ENCODE data around the gene HSDL1. TPM values are rescaled to one million over a fixed set of nuclear protein-coding genes. Genes with fewer than 3 reads are reported as not detected.

HSDL1 gene
- total RNA-seq, 1 donor from 2014 or later: 101 TPM

DNA sequence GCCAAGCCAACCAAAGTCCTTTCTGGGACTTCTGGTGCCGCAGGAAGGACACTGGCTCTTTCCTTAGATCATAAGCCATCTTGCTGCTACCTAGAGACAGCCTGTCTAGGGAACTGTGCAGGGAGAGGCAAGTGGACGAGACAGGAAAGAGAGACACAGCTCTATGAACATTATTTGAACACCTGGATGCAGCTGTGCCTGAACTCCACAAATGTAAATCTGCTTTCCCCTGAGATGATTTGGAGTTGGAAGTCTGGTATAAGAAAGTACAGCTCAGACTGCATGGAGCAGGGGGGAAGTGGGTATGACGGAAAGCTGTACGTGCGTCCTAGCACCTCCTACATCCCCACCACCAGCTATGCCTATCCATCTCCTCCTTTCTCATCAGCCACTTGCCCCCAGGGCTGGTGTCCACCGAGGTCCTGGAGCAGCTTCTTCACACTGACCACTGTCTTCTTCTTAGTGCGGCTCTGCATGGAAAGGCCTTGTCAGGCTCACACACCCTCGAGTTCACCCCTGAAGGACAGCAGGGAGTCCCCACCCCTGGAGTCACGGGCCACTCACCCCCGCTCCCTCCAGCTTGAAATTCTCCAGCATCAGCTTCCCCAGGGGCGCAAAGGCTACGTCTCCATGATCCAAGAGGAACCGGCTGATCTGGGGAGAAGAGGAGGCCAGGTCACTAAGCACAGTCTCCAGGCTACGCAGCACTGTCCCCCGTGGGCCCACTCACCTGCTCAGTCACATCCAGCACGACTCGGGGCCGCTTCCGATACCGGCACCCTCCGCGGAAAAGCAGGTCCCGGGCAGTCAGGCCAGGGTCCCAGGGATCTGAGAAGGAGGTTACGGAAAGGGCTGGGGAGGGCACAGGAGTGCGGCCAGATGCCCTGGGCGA, 37.9 kb upstream of the HSDL1 start:
- no peak overlapping the region for H3K27ac ChIP-seq
- no peak for DNase-seq (ENCODE audit: low spot score)

DNA sequence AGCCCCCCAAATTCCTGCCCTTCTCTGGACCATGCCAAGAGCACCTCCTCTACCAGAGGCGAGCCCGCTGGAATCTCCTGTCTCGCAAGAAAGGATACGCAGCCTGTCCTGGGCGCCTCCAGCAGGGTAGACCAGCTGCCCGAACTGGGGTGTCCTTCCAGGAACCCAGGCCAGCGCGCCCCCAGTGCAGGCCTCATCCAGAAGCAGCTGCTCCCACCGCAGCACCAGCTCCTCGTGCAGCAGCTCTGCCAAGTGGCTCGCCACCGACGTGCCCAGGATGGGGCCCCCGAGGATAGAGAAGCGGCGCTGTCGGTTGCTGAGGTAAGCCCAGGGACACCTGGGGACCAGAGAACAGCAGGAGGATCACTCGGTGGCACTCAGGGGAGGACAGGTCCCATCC, 37.1 kb upstream of the HSDL1 start:
- peaks cover 11% of the 10 kb centered on the region for H3K4me1 Mint-ChIP-seq
- H3F3A ChIP-seq (ENCODE audit: low read depth): no peaks in the 10 kb centered on the region
- peaks cover 13% of the 10 kb centered on the region for H4K20me1 ChIP-seq (ENCODE audit: low read depth)

More for the DNA sequence above, 37.9 kb upstream of the HSDL1 start:
- Mint-ChIP-seq H3K4me3 (no peak overlapping the region), H3K9me3 (no peaks in the 10 kb centered on the region), H3K36me3 (peaks cover 4% of the 10 kb centered on the region), H3K4me1 (peaks cover 11% of the 10 kb centered on the region), H3K27me3 (ENCODE audit: insufficient read depth, low read depth) (no peaks in the 10 kb centered on the region), H3K27ac (no peak overlapping the region)
- H3K79me2 ChIP-seq (ENCODE audit: low read depth): peaks cover 37% of the 10 kb centered on the region
- H2AFZ ChIP-seq (replicated peaks): no peak overlapping the region
- no peak overlapping the region for H3K4me2 ChIP-seq
- no peak overlapping the region for H3K4me3 ChIP-seq
- no peak overlapping the region for H3K9ac ChIP-seq
- H3K36me3 ChIP-seq: no peaks in the 10 kb centered on the region
- peaks cover 13% of the 10 kb centered on the region for H4K20me1 ChIP-seq (ENCODE audit: low read depth)
- TF ChIP-seq EZH2phosphoT487 (IDR thresholded peaks at IDR 0.05) (no peak), EZH2 (IDR thresholded peaks at IDR 0.05) (no peak)
- TF ChIP-seq, protein P1, sequence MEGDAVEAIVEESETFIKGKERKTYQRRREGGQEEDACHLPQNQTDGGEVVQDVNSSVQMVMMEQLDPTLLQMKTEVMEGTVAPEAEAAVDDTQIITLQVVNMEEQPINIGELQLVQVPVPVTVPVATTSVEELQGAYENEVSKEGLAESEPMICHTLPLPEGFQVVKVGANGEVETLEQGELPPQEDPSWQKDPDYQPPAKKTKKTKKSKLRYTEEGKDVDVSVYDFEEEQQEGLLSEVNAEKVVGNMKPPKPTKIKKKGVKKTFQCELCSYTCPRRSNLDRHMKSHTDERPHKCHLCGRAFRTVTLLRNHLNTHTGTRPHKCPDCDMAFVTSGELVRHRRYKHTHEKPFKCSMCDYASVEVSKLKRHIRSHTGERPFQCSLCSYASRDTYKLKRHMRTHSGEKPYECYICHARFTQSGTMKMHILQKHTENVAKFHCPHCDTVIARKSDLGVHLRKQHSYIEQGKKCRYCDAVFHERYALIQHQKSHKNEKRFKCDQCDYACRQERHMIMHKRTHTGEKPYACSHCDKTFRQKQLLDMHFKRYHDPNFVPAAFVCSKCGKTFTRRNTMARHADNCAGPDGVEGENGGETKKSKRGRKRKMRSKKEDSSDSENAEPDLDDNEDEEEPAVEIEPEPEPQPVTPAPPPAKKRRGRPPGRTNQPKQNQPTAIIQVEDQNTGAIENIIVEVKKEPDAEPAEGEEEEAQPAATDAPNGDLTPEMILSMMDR (IDR thresholded peaks at IDR 0.05): no peak
- no peaks in the 10 kb centered on the region for H3K27me3 ChIP-seq
- H3K4me1 ChIP-seq: peaks cover 5% of the 10 kb centered on the region
- no peaks in the 10 kb centered on the region for H3K9me3 ChIP-seq (ENCODE audit: low read depth)
- H3F3A ChIP-seq (ENCODE audit: low read depth): no peaks in the 10 kb centered on the region

DNA sequence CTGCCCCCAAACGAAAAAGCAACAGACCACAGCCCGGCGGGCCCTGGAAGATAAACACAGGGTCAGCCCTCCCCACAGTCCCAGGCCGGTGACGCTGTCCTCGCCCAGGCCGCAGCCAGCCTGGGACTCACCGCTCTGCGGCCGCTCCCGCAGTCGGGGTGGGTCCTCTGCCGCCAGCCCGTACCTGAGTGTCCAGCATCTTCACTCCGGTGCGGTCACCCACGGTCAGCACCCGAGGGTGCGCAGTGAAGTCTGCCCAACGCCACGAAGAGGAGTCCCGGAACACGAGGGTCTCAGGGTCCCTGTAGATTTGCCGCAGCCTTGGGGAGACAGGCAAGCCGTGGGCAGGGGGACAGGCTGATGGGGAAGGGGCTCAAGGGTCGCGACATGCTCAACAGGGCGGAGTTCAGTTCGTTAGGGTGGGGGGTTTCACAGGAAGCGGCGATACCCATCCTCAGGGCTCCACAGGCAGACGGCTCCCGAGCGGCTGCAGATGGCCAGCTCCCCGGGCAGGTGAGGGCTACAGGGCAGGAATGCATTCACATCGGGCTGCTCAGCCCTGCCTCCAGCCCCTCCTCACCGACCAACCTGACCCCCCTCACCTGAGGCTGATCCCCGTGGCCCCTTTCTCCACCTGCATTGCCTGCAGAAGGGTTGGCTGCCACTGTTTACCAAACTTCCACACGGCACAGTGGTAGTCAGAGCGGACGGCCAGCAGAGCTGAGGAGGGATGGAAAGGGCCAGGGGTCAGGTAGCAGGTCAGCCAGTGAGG, 36.4 kb upstream of the HSDL1 start:
- no peak for TF ChIP-seq EZH2 (IDR thresholded peaks at IDR 0.05)
- TF ChIP-seq EZH2phosphoT487 (IDR thresholded peaks at IDR 0.05): no peak
- TF ChIP-seq, protein P1 (IDR thresholded peaks at IDR 0.05): no peak
- Mint-ChIP-seq H3K9me3 (no peaks in the 10 kb centered on the region), H3K27ac (no peak overlapping the region), H3K4me1 (peaks cover 11% of the 10 kb centered on the region), H3K36me3 (peaks cover 4% of the 10 kb centered on the region), H3K4me3 (no peak overlapping the region), H3K27me3 (ENCODE audit: insufficient read depth, low read depth) (no peaks in the 10 kb centered on the region)
- Histone ChIP-seq H3K27me3 (no peaks in the 10 kb centered on the region), H3K36me3 (no peaks in the 10 kb centered on the region), H3K9ac (no peak overlapping the region), H3K9me3 (ENCODE audit: low read depth) (no peaks in the 10 kb centered on the region), H3K4me1 (peaks cover 5% of the 10 kb centered on the region), H3K79me2 (ENCODE audit: low read depth) (peaks cover 33% of the 10 kb centered on the region), H3K4me3 (no peak overlapping the region), H4K20me1 (ENCODE audit: low read depth) (peaks cover 13% of the 10 kb centered on the region), H2AFZ (replicated peaks) (no peak overlapping the region), H3K4me2 (no peak overlapping the region), H3K27ac (no peak overlapping the region), H3F3A (ENCODE audit: low read depth) (no peaks in the 10 kb centered on the region)
- DNase-seq (ENCODE audit: low spot score): no peak

More for the DNA sequence above, 37.1 kb upstream of the HSDL1 start:
- Histone ChIP-seq H3K4me1 (peaks cover 5% of the 10 kb centered on the region), H3K27me3 (no peaks in the 10 kb centered on the region), H3K9me3 (ENCODE audit: low read depth) (no peaks in the 10 kb centered on the region), H3K4me2 (no peak overlapping the region), H3K4me3 (no peak overlapping the region), H3K9ac (no peak overlapping the region), H3K36me3 (no peaks in the 10 kb centered on the region), H2AFZ (replicated peaks) (no peak overlapping the region), H3K79me2 (ENCODE audit: low read depth) (peaks cover 37% of the 10 kb centered on the region), H3K27ac (no peak overlapping the region)
- Mint-ChIP-seq H3K4me3 (no peak overlapping the region), H3K27me3 (ENCODE audit: insufficient read depth, low read depth) (no peaks in the 10 kb centered on the region), H3K36me3 (peaks cover 4% of the 10 kb centered on the region), H3K27ac (no peak overlapping the region), H3K9me3 (no peaks in the 10 kb centered on the region)
- DNase-seq (ENCODE audit: low spot score): no peak
- TF ChIP-seq, protein P1 (IDR thresholded peaks at IDR 0.05): no peak
- no peak for TF ChIP-seq EZH2 (IDR thresholded peaks at IDR 0.05)
- TF ChIP-seq EZH2phosphoT487 (IDR thresholded peaks at IDR 0.05): no peak
